ENCODE data around the gene SRSF10.

DNA sequence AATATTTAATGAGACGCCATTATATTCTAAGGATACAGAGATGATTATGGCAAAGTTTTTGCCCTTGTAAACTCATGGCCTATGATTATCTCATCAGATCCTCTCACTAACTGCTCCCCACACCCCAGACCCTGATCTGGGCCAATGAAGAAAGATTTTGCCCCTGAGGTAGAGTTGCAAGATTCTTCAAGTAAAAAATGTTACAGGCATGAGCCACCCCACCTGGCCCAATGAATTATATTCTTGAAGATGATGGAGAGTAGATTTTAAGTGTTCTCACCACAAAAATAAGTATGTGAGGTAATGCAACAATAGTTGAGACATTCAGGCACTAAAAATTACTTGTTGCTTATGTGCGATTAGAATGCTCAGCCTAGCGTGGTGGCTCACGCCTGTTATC, 65.2 kb downstream of the SRSF10 start:
- no peak for TF ChIP-seq ZFP3 (CRISPR knock-in tag; IDR thresholded peaks at IDR 0.05)
- TF ChIP-seq, protein P1, sequence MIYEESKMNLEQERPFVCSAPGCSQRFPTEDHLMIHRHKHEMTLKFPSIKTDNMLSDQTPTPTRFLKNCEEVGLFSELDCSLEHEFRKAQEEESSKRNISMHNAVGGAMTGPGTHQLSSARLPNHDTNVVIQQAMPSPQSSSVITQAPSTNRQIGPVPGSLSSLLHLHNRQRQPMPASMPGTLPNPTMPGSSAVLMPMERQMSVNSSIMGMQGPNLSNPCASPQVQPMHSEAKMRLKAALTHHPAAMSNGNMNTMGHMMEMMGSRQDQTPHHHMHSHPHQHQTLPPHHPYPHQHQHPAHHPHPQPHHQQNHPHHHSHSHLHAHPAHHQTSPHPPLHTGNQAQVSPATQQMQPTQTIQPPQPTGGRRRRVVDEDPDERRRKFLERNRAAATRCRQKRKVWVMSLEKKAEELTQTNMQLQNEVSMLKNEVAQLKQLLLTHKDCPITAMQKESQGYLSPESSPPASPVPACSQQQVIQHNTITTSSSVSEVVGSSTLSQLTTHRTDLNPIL (CRISPR knock-in tag; IDR thresholded peaks at IDR 0.05; ENCODE audit: low read depth), result no peak
- TF ChIP-seq, protein P2, sequence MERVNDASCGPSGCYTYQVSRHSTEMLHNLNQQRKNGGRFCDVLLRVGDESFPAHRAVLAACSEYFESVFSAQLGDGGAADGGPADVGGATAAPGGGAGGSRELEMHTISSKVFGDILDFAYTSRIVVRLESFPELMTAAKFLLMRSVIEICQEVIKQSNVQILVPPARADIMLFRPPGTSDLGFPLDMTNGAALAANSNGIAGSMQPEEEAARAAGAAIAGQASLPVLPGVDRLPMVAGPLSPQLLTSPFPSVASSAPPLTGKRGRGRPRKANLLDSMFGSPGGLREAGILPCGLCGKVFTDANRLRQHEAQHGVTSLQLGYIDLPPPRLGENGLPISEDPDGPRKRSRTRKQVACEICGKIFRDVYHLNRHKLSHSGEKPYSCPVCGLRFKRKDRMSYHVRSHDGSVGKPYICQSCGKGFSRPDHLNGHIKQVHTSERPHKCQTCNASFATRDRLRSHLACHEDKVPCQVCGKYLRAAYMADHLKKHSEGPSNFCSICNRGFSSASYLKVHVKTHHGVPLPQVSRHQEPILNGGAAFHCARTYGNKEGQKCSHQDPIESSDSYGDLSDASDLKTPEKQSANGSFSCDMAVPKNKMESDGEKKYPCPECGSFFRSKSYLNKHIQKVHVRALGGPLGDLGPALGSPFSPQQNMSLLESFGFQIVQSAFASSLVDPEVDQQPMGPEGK (CRISPR knock-in tag; IDR thresholded peaks at IDR 0.05; ENCODE audit: borderline replicate concordance), result no peak
- TF ChIP-seq SNAI2 (CRISPR knock-in tag; IDR thresholded peaks at IDR 0.05), result no peak
- TF ChIP-seq OSR1 (CRISPR knock-in tag; IDR thresholded peaks at IDR 0.05), result no peak
